ENCODE measurements around the gene PRDM5.

GRCh38 chr4:120902925-120903324 lies 19.6 kb downstream of the PRDM5 start:
- no peak for TF ChIP-seq CTCF (IDR thresholded peaks at IDR 0.05)
- no peak for TF ChIP-seq POLR2A (IDR thresholded peaks at IDR 0.05)
